HL-60 (cell line): Measurements from ENCODE around the gene GBGT1.

Experiments
- CTCF ChIP-seq: IDR thresholded peaks from one replicate; pipeline ENCODE4 v1.5.1; 2011; ENCODE audit warnings: low read length, control low read depth, inconsistent platforms; ENCODE audit not compliant: insufficient read depth
- POLR2AphosphoS5 ChIP-seq: IDR thresholded peaks from 2 replicates; pipeline ENCODE4 v1.6.1; 2012; ENCODE audit warnings: low read depth
- REST ChIP-seq: IDR thresholded peaks from 2 replicates; pipeline ENCODE4 v1.6.1; 2012; ENCODE audit warnings: low read depth; ENCODE audit not compliant: insufficient replicate concordance

GRCh38 chr9:133167096-133167730, 3.5 kb upstream of the GBGT1 start:
- TF ChIP-seq CTCF (no peak), POLR2AphosphoS5 (no peak), REST (no peak)
